Keratinocyte (primary cell): ENCODE results near the gene DLGAP1. TPM values are rescaled to one million over a fixed set of nuclear protein-coding genes. Genes with fewer than 3 reads are reported as not detected.

Source experiments
- DNase-seq: peaks from one replicate; pipeline ENCODE4 v3.0.0-alpha.2; 2011; ENCODE audit warnings: low read depth, missing footprints, low spot score
- FAIRE-seq: peaks from 2 replicates; lab custom pipeline; 2011; peaks lifted over from hg19 to GRCh38; lab: Jason Lieb, UNC
- H2AFZ ChIP-seq: 2 replicates; pipeline ENCODE4 v1.6.0; 2012; ENCODE audit warnings: low read length, control low read depth, inconsistent platforms; ENCODE audit not compliant: control insufficient read depth
- H3K27ac ChIP-seq: 2 replicates; pipeline ENCODE4 v1.5.1; 2011; ENCODE audit warnings: low read length; ENCODE audit not compliant: control insufficient read depth, insufficient read depth
- H3K27me3 ChIP-seq: 3 replicates; pipeline ENCODE4 v1.6.0; 2011; ENCODE audit warnings: low read length; ENCODE audit not compliant: control insufficient read depth, insufficient read depth; ENCODE audit errors: extremely low read depth
- H3K36me3 ChIP-seq, 2 experiments: 2 replicates in 1 of 2; 3 replicates in 1 of 2; pipeline ENCODE4 v1.5.1; 2011; ENCODE audit warnings: low read length in 2 of 2, mild to moderate bottlenecking in 1 of 2; ENCODE audit not compliant: control insufficient read depth in 2 of 2, insufficient read depth in 2 of 2; ENCODE audit errors: extremely low read depth in 1 of 2
- H3K4me1 ChIP-seq: 3 replicates; pipeline ENCODE4 v1.5.1; 2011; ENCODE audit warnings: low read length; ENCODE audit not compliant: control insufficient read depth, insufficient read depth; ENCODE audit errors: extremely low read depth
- H3K4me2 ChIP-seq: 3 replicates; pipeline ENCODE4 v1.6.0; 2011; ENCODE audit warnings: low read depth, low read length; ENCODE audit not compliant: control insufficient read depth, insufficient read depth; ENCODE audit errors: extremely low read depth
- H3K4me3 ChIP-seq, 3 experiments: fragments of 200-600 bp in 1 of 3; sonication (generic) in 1 of 3; 2 replicates in 2 of 3; 3 replicates in 1 of 3; pipeline ENCODE4 v1.5.1; 2011 to 2016; ENCODE audit warnings: low read length in 3 of 3, mild to moderate bottlenecking in 3 of 3, control low read depth in 2 of 3, inconsistent platforms in 1 of 3, low read depth in 1 of 3, mixed read lengths in 1 of 3, mixed run types in 1 of 3, moderate library complexity in 1 of 3; ENCODE audit not compliant: control insufficient read depth in 2 of 3, insufficient read depth in 2 of 3; ENCODE audit errors: extremely low read depth in 1 of 3
- H3K79me2 ChIP-seq: 2 replicates; pipeline ENCODE4 v1.6.0; 2012; ENCODE audit warnings: low read length; ENCODE audit not compliant: control insufficient read depth, insufficient read depth
- H3K9ac ChIP-seq: 3 replicates; pipeline ENCODE4 v1.6.0; 2011; ENCODE audit warnings: low read length; ENCODE audit not compliant: control insufficient read depth, insufficient read depth; ENCODE audit errors: extremely low read depth
- H3K9me1 ChIP-seq: 3 replicates; pipeline ENCODE4 v1.6.0; 2011; ENCODE audit warnings: low read length; ENCODE audit not compliant: control insufficient read depth, insufficient read depth; ENCODE audit errors: extremely low read depth
- H3K9me3 ChIP-seq: 2 replicates; pipeline ENCODE4 v1.5.1; 2012; ENCODE audit warnings: low read depth, low read length; ENCODE audit not compliant: control insufficient read depth
- H4K20me1 ChIP-seq: 3 replicates; pipeline ENCODE4 v1.6.0; 2011; ENCODE audit warnings: low read length; ENCODE audit not compliant: control insufficient read depth, insufficient read depth; ENCODE audit errors: extremely low read depth
- CTCF ChIP-seq, 3 experiments: IDR thresholded peaks in 1 of 3; conservative IDR thresholded peaks in 1 of 3; optimal IDR thresholded peaks in 1 of 3; 2 replicates in 2 of 3; 3 replicates in 1 of 3; pipeline versions ENCODE3 to v1.5.1; 2011; ENCODE audit warnings: low read length in 3 of 3, mild to moderate bottlenecking in 3 of 3, moderate library complexity in 2 of 3, control low read depth in 1 of 3, inconsistent platforms in 1 of 3; ENCODE audit not compliant: insufficient read depth in 2 of 3; ENCODE audit errors: extremely low read depth in 1 of 3
- EZH2 ChIP-seq: IDR thresholded peaks from one replicate; pipeline ENCODE4 v1.6.1; 2012; ENCODE audit warnings: inconsistent platforms, mild to moderate bottlenecking, low read length, moderate library complexity
- dilution Hi-C: fragments of 300-500 bp; cut with MboI; formaldehyde crosslinking; loops from one replicate; pipeline ENCODE4 v1.7.0; 2020; ENCODE audit warnings: low sequenced_read_pairs; ENCODE audit not compliant: extremely low pct_ligation_motif_present
- polyA plus RNA-seq, 5 experiments: library from polyadenylated mRNA; depleted of rRNA in 3 of 5; stranded (reverse) in 3 of 5; stranded (forward) in 1 of 5; unstranded in 1 of 5; fragments of >200 nt; gene quantifications; 1 replicate in 1 of 5; 2 replicates in 3 of 5; 3 replicates in 1 of 5; pipeline versions ENCODE4 v1.2.1 to v1.2.3, GENCODE V29; 2011 to 2012; ENCODE audit warnings: missing spikeins in 2 of 5, low read depth in 1 of 5, low replicate concordance in 1 of 5

DLGAP1 gene
- polyA plus RNA-seq, 1 donor (not counting 4 experiments of a cell fraction or from before 2014, with no cell fraction given), result not detected

DNA sequence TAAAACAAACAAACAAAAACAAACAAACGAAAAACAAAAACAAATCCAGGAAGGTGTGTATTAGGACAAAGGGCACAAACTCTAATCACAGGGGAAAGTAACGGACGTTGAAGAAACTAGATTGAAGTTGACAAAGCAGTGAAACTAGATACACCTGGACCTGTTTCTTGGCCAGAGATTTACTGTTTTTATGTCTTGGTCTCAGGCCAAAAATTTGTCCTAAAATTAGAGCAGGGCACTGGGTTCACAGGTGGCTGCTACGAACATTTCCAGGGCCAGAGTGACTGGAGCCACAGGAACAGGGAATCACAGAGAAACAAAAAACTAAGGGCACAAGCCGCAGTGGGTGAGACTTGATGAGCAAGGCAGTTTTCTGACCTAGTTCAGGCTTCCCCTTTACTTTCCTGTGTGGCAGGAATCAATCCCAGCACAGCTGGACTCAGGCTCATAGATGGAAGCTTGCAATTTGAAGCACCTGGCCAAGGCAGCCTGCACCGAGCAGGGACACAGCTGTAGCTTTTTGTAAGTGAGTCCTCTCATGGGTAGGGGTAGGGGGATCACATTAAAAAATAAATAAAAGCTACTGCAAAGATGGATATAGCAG, 329.4 kb downstream of the DLGAP1 start:
- dilution Hi-C loops, result no loop called here
- H3K4me1 ChIP-seq, result no peaks in the 10 kb centered on the region
- no peak overlapping the region for H3K4me3 ChIP-seq
- no peak for TF ChIP-seq CTCF (optimal IDR thresholded peaks at IDR 0.05 in 1 of 3, IDR thresholded peaks at IDR 0.05 in 1 of 3, conservative IDR thresholded peaks at IDR 0.05 in 1 of 3; ENCODE audit: extremely low read depth in 1 of 3, insufficient read depth in 2 of 3, low read length in 3 of 3)
- no peak for TF ChIP-seq EZH2
- no peaks in the 10 kb centered on the region for H3K9me3 ChIP-seq
- no peaks in the 10 kb centered on the region for H3K9me1 ChIP-seq
- H3K4me2 ChIP-seq, result no peak overlapping the region
- no peak for FAIRE-seq
- no peak for DNase-seq
- no peaks in the 10 kb centered on the region for H4K20me1 ChIP-seq
- no peaks in the 10 kb centered on the region for H3K36me3 ChIP-seq
- no peaks in the 10 kb centered on the region for H3K79me2 ChIP-seq
- H3K27ac ChIP-seq, result no peak overlapping the region
- no peaks in the 10 kb centered on the region for H3K27me3 ChIP-seq
- H3K9ac ChIP-seq, result no peak overlapping the region
- no peak overlapping the region for H2AFZ ChIP-seq

GRCh38 chr18:4125224-4125623, 329.9 kb downstream of the DLGAP1 start:
- H3K4me1 ChIP-seq, result no peaks in the 10 kb centered on the region
- H3K79me2 ChIP-seq, result no peaks in the 10 kb centered on the region
- no peaks in the 10 kb centered on the region for H3K9me3 ChIP-seq
- no peak overlapping the region for H3K9ac ChIP-seq
- no peak overlapping the region for H3K4me3 ChIP-seq
- H2AFZ ChIP-seq, result no peak overlapping the region
- DNase-seq, result no peak
- no peak for FAIRE-seq
- H3K36me3 ChIP-seq, result no peaks in the 10 kb centered on the region
- H3K27me3 ChIP-seq, result no peaks in the 10 kb centered on the region
- dilution Hi-C loops, result no loop called here
- no peak overlapping the region for H3K27ac ChIP-seq
- H3K4me2 ChIP-seq, result no peak overlapping the region
- H4K20me1 ChIP-seq, result no peaks in the 10 kb centered on the region
- H3K9me1 ChIP-seq, result no peaks in the 10 kb centered on the region
- TF ChIP-seq EZH2 (no peak), CTCF (optimal IDR thresholded peaks at IDR 0.05 in 1 of 3, IDR thresholded peaks at IDR 0.05 in 1 of 3, conservative IDR thresholded peaks at IDR 0.05 in 1 of 3; ENCODE audit: extremely low read depth in 1 of 3, insufficient read depth in 2 of 3, low read length in 3 of 3) (no peak)
